Measurements from ENCODE around the gene EIF2B4.
"Not testable (repeated sequence)": the region's sequence is repeated elsewhere in the genome, so short reads cannot be mapped to it uniquely, and the experiment has no call there.

Gene EIF2B4

DNA sequence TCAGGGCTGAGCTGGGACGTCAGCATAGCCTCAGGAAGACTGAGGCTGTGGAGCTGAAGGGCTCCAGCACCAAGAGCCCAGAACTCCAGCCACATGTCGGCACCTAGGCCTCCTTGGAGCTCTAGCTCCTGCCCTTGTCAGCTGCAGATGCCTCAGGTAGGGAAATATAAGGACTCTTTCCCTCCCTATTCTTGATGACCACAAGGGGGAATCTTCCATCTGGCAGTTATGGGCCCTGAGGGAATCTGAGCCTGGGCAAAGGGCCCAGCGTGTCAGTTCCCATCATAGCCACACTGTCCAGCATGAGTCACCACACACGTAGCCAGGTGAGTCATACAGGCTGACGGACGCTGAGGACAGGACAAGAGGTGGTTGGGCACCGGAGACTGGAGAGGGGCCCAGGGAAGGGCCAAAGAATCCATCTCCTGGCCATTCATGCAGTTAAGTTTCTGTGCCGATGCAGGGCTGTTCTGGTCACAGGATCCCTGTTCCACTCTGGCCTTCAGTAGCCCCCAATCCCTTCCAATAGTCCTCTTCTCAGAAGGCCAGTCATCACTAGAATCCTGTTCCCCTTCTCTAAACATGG is 49.1 kb downstream of the EIF2B4 start:
- Histone ChIP-seq H3K36me3 (ENCODE audit: control insufficient read depth in 4 of 4, insufficient read depth in 4 of 4, low read length in 3 of 4) (peaks cover under 1 to 32% (median 10%) of the 10 kb centered on the region in 4 experiments), H3K9me3 (ENCODE audit: control extremely low read depth in 1 of 5, control insufficient read depth in 4 of 5, insufficient read depth in 2 of 5, low read depth in 1 of 5, low read length in 4 of 5) (no peaks in the 10 kb centered on the region), H3K27ac (ENCODE audit: insufficient read depth in 1 of 2, low read depth in 1 of 2, low read length in 2 of 2, poor library complexity in 1 of 2, severe bottlenecking in 2 of 2) (no peak overlapping the region), H3K4me3 (ENCODE audit: control insufficient read depth in 1 of 7, extremely low read depth in 1 of 7, insufficient read depth in 4 of 7, low read depth in 2 of 7, low read length in 6 of 7) (no peak overlapping the region), H3K27me3 (replicated peaks in 2 of 5; ENCODE audit: control insufficient read depth in 4 of 5, insufficient read depth in 5 of 5, low read length in 4 of 5) (no peaks in the 10 kb centered on the region), H3K4me1 (ENCODE audit: control extremely low read depth in 1 of 4, control insufficient read depth in 4 of 4, insufficient read depth in 4 of 4, low read length in 3 of 4) (peaks cover 9 to 22% (median 15%) of the 10 kb centered on the region in 4 experiments)
- ChIA-PET POLR2A (no interaction called here), CTCF (interaction anchor here (1.0 to 5.4 kb wide), 5 partner anchors 9 to 49 kb away, joined by 4 to 28 read pairs (median 10); partner anchors contain the start of genes EIF2B4, SNX17 and UCN)
- peak in 2 of 3 donors; percentile 9 to 39 for DNase-seq
- 90% methylated on average over 8 of the region's 8 CpGs for WGBS (ENCODE audit: insufficient coverage)

DNA sequence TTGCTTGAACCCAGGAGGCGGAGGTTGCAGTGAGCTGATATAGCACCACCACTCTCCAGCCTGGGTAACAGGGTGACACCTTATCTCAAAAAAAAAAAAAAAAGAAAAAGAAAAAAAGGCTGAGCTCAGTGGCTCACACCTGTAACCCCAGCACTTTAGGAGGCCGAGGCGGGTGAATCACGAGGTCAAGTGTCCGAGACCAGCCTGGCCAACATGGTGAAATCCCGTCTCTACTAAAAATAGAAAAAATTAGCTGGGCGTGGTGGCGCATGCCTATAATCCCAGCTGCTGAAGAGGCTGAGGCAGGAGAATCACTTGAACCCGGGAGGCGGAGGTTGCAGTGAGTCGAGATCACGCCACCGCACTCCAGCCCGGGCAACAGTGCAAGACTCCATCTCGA is 50.3 kb downstream of the EIF2B4 start:
- Histone ChIP-seq H3K4me1 (ENCODE audit: control extremely low read depth in 1 of 4, control insufficient read depth in 4 of 4, insufficient read depth in 4 of 4, low read length in 3 of 4) (peaks cover 9 to 22% (median 15%) of the 10 kb centered on the region in 4 experiments), H3K36me3 (ENCODE audit: control insufficient read depth in 4 of 4, insufficient read depth in 4 of 4, low read length in 3 of 4) (peaks cover 0 to 26% (median 10%) of the 10 kb centered on the region in 4 experiments)
- WGBS (ENCODE audit: insufficient coverage) = 98% methylated on average over 12 of the region's 15 CpGs
- H3K4me3 ChIP-seq (ENCODE audit: control insufficient read depth in 1 of 7, extremely low read depth in 1 of 7, insufficient read depth in 4 of 7, low read depth in 2 of 7, low read length in 6 of 7); H3K9me3 ChIP-seq (ENCODE audit: control extremely low read depth in 1 of 5, control insufficient read depth in 4 of 5, insufficient read depth in 2 of 5, low read depth in 1 of 5, low read length in 4 of 5); H3K27me3 ChIP-seq (replicated peaks in 2 of 5; ENCODE audit: control insufficient read depth in 4 of 5, insufficient read depth in 5 of 5, low read length in 4 of 5); H3K27ac ChIP-seq (ENCODE audit: insufficient read depth in 1 of 2, low read depth in 1 of 2, low read length in 2 of 2, poor library complexity in 1 of 2, severe bottlenecking in 2 of 2); DNase-seq; POLR2A ChIA-PET: not testable (repeated sequence)
- CTCF ChIA-PET = interaction anchor here (1.0 to 5.4 kb wide), 5 partner anchors 8 to 36 kb away, joined by 4 to 28 read pairs (median 5); partner anchors contain the start of gene UCN

DNA sequence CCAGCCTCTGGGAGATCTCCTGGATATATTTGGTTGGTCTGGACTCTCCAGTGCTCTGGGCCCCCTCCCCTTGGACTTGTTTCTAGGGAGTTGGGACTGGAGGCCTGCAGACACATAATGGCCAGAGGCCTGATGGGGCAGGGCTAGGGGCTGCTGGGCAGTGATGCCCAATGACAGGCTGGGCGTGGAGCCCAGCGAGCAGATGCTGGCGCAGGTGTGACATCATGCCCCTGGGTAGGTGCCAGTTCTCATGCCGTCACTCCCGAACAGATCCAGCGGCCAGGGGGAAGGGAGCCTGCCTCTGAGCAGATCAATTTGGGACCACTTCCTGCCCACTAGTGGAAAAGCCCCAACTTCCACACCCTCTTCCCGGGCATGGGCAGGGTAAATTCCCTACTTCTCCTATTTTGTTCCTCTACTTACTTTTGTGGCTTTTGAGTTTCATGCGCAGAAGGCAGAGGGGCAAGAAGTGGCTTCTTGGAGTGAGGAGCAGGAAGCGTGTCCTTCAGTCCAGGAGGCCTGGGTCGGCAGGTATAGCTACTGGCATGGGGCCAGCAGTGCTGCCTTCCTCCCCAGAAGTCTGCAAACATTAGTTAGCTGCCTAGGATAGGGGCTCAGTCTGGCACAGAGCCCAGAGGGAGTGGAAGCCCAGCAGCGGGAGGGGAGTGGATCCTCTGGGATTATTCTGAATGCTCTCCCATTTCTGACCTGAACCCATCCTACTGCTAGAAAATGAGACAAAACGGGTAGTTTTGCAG is 53.3 kb downstream of the EIF2B4 start:
- DNase-seq = no peak
- CTCF ChIA-PET = interaction anchor here (0.5 kb wide), 1 partner anchor 11 kb away, joined by 4 read pairs; no protein-coding TSS in a partner anchor

DNA sequence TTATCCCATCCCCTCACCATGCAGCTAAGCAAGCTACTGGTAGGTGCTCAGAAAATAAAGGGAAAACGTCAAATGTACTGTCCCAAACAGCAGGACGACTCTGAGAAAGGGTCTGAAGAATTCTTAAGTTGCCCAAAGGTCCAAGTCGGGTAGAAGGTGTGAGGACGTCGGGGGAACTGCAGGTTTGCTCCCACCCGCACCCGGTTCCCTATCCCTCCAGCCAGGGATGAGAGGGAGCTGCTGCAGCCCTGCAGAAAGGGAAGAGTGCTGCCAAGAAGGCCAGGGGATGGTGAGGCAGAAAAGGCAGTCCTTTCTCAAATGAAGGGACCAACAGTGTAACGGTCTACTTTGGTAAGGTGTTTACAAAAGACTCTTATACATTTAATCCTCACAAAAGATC is 55.0 kb downstream of the EIF2B4 start:
- CTCF ChIA-PET = interaction anchor here (1.0 to 2.0 kb wide), 2 partner anchors 10 to 35 kb away, joined by 3 to 8 read pairs; no protein-coding TSS in a partner anchor

More for the DNA sequence above, 53.3 kb downstream of the EIF2B4 start:
- H3K36me3 ChIP-seq (ENCODE audit: control insufficient read depth in 4 of 4, insufficient read depth in 4 of 4, low read length in 3 of 4) = peaks cover 3 to 31% (median 15%) of the 10 kb centered on the region in 4 experiments
- no peaks in the 10 kb centered on the region for H3K27me3 ChIP-seq (replicated peaks in 2 of 5; ENCODE audit: control insufficient read depth in 4 of 5, insufficient read depth in 5 of 5, low read length in 4 of 5)
- H3K4me3 ChIP-seq (ENCODE audit: control insufficient read depth in 1 of 7, extremely low read depth in 1 of 7, insufficient read depth in 4 of 7, low read depth in 2 of 7, low read length in 6 of 7) = no peak overlapping the region
- 94% methylated on average over 12 of the region's 12 CpGs for WGBS (ENCODE audit: insufficient coverage)
- H3K27ac ChIP-seq (ENCODE audit: insufficient read depth in 1 of 2, low read depth in 1 of 2, low read length in 2 of 2, poor library complexity in 1 of 2, severe bottlenecking in 2 of 2) = no peak overlapping the region
- H3K4me1 ChIP-seq (ENCODE audit: control extremely low read depth in 1 of 4, control insufficient read depth in 4 of 4, insufficient read depth in 4 of 4, low read length in 3 of 4) = peaks cover 0 to 7% (median 2%) of the 10 kb centered on the region in 4 experiments
- H3K9me3 ChIP-seq (ENCODE audit: control extremely low read depth in 1 of 5, control insufficient read depth in 4 of 5, insufficient read depth in 2 of 5, low read depth in 1 of 5, low read length in 4 of 5) = no peaks in the 10 kb centered on the region
- POLR2A ChIA-PET = interaction anchor here (0.6 kb wide), 1 partner anchor 37 kb away, joined by 3 read pairs; no protein-coding TSS in a partner anchor

DNA sequence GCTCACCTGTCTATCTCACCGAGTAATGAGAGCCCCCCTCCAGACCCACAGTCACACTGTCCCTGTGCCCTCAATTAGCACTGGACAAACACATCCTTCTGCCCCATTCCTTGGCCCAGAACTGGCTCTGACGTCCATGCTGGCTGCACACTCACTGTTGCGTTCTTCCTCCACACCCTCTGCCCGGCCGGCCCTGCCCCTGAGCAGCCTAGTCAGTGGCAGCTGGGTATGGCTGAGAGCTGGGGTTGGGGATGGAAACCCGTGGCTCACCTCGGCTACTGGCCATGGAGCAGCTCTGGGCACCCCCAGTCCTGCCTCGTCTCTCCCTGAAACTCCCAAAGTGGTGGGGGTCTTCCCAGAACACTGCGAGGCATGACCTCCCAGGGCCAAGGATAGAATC is 55.4 kb downstream of the EIF2B4 start:
- H3K4me3 ChIP-seq (ENCODE audit: control insufficient read depth in 1 of 7, extremely low read depth in 1 of 7, insufficient read depth in 4 of 7, low read depth in 2 of 7, low read length in 6 of 7) = no peak overlapping the region
- peaks cover 3 to 40% (median 22%) of the 10 kb centered on the region in 4 experiments for H3K36me3 ChIP-seq (ENCODE audit: control insufficient read depth in 4 of 4, insufficient read depth in 4 of 4, low read length in 3 of 4)
- ChIA-PET CTCF (interaction anchor here (1.0 to 2.0 kb wide), 3 partner anchors 10 to 41 kb away, joined by 3 to 8 read pairs (median 3); partner anchors contain the start of gene GTF3C2), POLR2A (interaction anchor here (1.1 kb wide), 1 partner anchor 9 kb away, joined by 3 read pairs; the partner anchor contains the start of gene MPV17)
- WGBS (ENCODE audit: insufficient coverage) = 95% methylated on average over 5 of the region's 9 CpGs
- H3K27me3 ChIP-seq (replicated peaks in 2 of 5; ENCODE audit: control insufficient read depth in 4 of 5, insufficient read depth in 5 of 5, low read length in 4 of 5) = no peaks in the 10 kb centered on the region
- DNase-seq = no peak
- no peaks in the 10 kb centered on the region for H3K9me3 ChIP-seq (ENCODE audit: control extremely low read depth in 1 of 5, control insufficient read depth in 4 of 5, insufficient read depth in 2 of 5, low read depth in 1 of 5, low read length in 4 of 5)
- H3K4me1 ChIP-seq (ENCODE audit: control extremely low read depth in 1 of 4, control insufficient read depth in 4 of 4, insufficient read depth in 4 of 4, low read length in 3 of 4) = no peaks in the 10 kb centered on the region
- no peak overlapping the region for H3K27ac ChIP-seq (ENCODE audit: insufficient read depth in 1 of 2, low read depth in 1 of 2, low read length in 2 of 2, poor library complexity in 1 of 2, severe bottlenecking in 2 of 2)

More for the DNA sequence above, 55.0 kb downstream of the EIF2B4 start:
- Histone ChIP-seq H3K4me3 (ENCODE audit: control insufficient read depth in 1 of 7, extremely low read depth in 1 of 7, insufficient read depth in 4 of 7, low read depth in 2 of 7, low read length in 6 of 7) (no peak overlapping the region), H3K9me3 (ENCODE audit: control extremely low read depth in 1 of 5, control insufficient read depth in 4 of 5, insufficient read depth in 2 of 5, low read depth in 1 of 5, low read length in 4 of 5) (no peaks in the 10 kb centered on the region), H3K36me3 (ENCODE audit: control insufficient read depth in 4 of 4, insufficient read depth in 4 of 4, low read length in 3 of 4) (peaks cover 3 to 38% (median 20%) of the 10 kb centered on the region in 4 experiments), H3K4me1 (ENCODE audit: control extremely low read depth in 1 of 4, control insufficient read depth in 4 of 4, insufficient read depth in 4 of 4, low read length in 3 of 4) (no peaks in the 10 kb centered on the region), H3K27ac (ENCODE audit: insufficient read depth in 1 of 2, low read depth in 1 of 2, low read length in 2 of 2, poor library complexity in 1 of 2, severe bottlenecking in 2 of 2) (no peak overlapping the region), H3K27me3 (replicated peaks in 2 of 5; ENCODE audit: control insufficient read depth in 4 of 5, insufficient read depth in 5 of 5, low read length in 4 of 5) (no peaks in the 10 kb centered on the region)
- POLR2A ChIA-PET = no interaction called here
- no peak for DNase-seq
- WGBS (ENCODE audit: insufficient coverage) = 100% methylated on average over 7 of the region's 8 CpGs

Measured in common myeloid progenitor, CD34-positive (primary cell).